ENCODE results near the gene PNMA6E.
"Not testable (repeated sequence)": the region's sequence is repeated elsewhere in the genome, so short reads cannot be mapped to it uniquely, and the experiment has no call there.

Gene PNMA6E

DNA sequence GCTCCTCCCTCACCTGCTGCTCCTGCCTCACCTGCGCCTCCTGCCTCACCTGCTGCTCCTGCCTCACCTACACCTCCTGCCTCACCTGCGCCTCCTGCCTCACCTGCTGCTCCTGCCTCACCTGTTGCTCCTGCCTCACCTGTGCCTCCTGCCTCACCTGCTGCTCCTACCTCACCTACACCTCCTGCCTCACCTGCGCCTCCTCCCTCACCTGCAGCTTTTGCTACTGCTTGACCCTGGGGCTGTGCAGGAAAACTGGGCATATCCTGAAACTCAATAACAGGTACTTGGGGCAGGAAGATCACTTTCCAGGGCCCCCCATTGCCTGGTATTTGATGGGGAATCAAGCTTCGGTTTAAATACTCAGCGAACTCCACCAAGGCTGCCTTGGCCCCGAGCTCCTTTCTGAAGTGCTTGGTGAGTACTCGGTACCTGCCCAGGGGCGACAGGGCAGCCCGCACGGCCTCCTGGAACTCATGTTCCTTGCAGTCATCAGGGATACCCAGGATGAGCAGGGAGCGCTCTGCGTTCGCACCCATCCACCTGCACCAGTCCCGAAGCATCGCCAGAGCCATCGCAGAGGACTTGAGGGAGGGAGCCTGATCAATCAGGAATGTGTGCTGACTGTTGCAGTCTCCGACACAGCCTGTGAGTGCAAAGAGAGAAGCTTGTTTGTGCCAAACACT is 2.7 kb downstream of the PNMA6E start:
- no peak overlapping the region for H3K27ac ChIP-seq
- TF ChIP-seq, protein P1, sequence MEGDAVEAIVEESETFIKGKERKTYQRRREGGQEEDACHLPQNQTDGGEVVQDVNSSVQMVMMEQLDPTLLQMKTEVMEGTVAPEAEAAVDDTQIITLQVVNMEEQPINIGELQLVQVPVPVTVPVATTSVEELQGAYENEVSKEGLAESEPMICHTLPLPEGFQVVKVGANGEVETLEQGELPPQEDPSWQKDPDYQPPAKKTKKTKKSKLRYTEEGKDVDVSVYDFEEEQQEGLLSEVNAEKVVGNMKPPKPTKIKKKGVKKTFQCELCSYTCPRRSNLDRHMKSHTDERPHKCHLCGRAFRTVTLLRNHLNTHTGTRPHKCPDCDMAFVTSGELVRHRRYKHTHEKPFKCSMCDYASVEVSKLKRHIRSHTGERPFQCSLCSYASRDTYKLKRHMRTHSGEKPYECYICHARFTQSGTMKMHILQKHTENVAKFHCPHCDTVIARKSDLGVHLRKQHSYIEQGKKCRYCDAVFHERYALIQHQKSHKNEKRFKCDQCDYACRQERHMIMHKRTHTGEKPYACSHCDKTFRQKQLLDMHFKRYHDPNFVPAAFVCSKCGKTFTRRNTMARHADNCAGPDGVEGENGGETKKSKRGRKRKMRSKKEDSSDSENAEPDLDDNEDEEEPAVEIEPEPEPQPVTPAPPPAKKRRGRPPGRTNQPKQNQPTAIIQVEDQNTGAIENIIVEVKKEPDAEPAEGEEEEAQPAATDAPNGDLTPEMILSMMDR (IDR thresholded peaks at IDR 0.05), result no peak
- TF ChIP-seq ZFX (IDR thresholded peaks at IDR 0.05; ENCODE audit: borderline replicate concordance), result no peak

DNA sequence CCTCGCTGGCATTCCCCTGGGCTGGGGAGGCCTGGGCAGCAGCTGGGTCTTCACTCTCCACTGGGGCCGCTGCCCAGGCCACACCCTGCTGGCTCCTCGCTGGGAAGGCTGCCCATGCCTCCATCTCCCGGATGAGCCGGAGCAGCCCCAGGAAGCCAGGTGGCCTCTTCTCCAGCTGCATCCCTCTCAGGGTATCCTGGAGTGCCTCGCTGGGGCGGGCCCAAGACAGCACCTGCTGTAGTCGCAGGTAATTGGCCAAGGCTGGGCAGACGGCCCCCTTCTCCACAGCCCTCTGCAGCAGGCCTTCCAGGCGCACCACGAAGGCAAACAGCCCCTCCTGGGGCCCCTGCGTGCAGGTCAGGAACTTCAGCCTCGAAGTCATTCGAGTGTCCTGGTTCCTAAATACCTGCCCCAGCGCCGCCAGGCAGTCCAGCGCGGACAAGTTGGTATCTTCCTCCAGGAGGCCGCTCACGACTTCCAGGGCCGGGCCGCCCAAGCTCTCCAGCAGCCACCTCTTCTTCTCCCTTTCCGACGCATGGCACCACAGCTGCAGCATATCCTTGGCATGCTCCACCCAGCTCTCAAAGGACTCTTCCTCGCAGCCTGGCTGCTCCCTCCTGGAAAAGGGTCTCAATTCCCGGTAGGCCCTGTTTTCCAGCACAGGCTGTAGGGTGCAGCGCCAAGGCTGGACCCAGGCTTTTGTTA is 3.7 kb downstream of the PNMA6E start:
- H3K27ac ChIP-seq, result no peak overlapping the region
- TF ChIP-seq ZFX (IDR thresholded peaks at IDR 0.05; ENCODE audit: borderline replicate concordance), result no peak
- TF ChIP-seq, protein P1 (IDR thresholded peaks at IDR 0.05), result no peak

DNA sequence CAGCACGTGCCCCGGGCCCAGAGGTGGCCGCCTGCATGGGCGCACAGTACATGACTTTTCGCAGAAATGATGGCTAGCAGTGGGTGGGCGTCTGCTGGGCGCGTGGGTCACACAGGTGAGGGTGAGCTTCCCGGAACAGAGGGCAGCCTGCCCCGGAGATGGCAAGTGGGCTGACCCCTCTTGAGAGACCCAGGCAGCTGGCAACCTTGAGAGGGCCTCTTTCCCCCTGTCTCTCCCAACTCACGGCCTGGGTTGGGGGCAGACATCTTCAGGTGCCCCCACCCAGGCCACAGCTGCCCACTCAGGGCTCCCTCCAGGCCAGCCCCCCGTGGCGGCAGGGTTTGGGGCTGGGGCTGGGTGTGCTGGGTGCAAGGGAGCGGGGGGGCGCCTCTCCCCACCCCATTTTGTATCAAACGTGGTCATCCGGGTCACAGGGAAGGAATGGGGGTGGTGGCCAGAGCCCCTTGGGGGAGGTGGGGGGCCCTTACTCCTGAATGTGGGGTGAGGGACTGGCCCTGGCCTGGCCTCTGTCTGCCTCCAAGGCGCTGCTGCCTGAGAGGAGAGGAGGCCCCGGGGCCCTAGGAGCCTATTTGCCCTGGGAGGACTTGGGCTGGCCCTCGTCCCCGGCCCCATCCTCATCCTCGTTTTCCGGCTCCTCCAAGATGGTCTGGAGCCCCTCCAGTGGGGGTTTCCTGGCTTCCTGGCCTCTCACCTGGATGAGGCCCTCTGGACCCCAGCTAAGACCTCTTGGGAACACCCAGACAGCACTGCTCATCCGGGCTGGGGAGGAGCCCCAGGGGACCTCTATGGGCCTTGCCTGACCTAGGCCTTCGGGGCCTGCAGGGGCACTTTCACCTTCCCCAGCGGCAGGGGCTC is 4.6 kb downstream of the PNMA6E start:
- H3K27ac ChIP-seq, result no peak overlapping the region
- TF ChIP-seq, protein P1 (IDR thresholded peaks at IDR 0.05), result no peak
- TF ChIP-seq ZFX (IDR thresholded peaks at IDR 0.05; ENCODE audit: borderline replicate concordance), result no peak

DNA sequence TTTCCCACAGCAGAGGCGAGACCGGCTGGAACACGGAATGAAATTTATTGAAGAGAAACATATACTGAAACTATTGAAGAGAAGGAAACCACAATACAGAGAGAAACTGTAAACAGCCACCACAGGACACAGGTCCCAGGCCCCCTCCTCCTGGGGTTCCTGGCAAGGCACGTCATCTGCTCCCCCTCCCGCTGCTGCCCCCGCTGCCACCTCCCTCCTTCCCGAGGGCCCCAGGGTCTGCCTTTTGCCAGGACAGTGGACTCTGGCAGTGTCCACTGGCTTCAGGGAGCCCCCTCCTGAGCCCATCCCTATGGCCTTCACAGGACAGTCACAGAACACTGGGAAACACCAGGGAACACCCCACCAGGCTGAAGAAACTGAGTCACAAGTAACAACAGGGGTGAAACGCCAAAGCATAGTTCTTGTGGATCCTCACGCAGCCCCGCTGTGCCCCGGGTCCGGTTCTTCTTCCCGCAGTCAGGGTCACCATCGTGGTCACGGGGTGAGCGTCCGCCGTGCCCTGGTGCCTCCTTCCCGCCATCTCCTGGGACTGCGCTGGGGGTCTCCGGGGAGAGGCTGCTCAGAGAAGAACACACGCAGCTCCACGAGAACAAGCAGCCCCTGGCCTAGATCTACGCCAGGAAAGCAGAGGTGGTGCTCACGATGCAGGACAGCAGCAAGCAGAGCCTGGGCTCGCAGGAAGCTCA is 5.4 kb downstream of the PNMA6E start:
- TF ChIP-seq ZFX (IDR thresholded peaks at IDR 0.05; ENCODE audit: borderline replicate concordance), result no peak
- TF ChIP-seq, protein P1 (IDR thresholded peaks at IDR 0.05), result no peak
- no peak overlapping the region for H3K27ac ChIP-seq

DNA sequence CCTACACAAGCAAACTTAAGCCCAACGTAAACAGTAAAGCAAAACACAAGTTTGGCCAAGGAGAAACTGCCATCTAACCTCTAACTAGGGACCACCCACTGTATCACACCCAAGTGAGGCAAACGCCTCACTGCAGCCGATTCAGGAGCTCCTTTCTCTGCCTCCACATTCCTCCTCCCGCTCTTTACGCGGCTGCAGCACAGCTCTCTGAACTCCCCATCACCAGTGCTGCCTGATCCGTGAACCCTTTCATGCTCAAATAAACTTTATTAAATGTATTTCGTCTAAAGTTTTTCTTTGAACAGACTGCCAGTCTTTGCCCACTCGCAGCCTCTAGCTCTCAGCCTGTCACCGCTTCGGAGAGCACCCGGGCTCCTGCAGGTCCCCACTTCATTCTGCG is 6.5 kb downstream of the PNMA6E start:
- H3K27ac ChIP-seq, result no peak overlapping the region
- TF ChIP-seq, protein P1 (IDR thresholded peaks at IDR 0.05), result no peak
- TF ChIP-seq ZFX (IDR thresholded peaks at IDR 0.05; ENCODE audit: borderline replicate concordance), result no peak

DNA sequence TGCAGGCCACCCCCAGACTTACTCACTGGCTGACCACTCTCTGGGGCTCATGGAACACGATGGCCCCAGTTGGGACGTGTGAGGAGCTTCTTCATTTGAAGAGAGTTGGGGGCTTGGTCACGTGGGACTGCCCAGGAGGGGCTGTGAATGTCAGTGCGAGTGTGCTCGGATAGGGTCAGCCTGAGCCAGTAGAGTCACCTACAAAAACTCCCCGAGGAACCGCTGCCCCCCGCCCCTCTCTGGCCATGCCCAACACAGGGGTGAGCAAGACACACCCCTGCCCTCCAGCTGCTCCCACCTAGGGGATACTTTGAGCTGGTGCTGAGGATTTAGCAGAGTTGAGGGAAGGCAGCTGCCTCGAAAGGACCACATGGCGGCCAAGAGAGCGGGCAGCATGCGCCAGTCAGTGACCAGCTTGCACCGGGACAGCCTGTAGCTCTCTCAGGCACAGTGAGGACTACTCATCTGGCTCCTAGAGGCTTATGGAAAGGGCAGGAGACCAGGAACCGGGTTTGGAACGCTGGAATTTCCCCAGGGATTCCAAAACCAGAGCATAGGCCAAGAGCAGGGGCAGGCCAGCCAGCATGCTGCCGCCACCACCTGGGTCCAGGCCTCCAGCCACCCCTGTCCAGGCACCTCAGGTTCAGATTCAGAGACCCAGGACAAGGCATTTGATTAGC is 8.4 kb downstream of the PNMA6E start:
- no peak overlapping the region for H3K27ac ChIP-seq
- TF ChIP-seq ZFX (IDR thresholded peaks at IDR 0.05; ENCODE audit: borderline replicate concordance), result no peak
- TF ChIP-seq, protein P1 (IDR thresholded peaks at IDR 0.05), result no peak

DNA sequence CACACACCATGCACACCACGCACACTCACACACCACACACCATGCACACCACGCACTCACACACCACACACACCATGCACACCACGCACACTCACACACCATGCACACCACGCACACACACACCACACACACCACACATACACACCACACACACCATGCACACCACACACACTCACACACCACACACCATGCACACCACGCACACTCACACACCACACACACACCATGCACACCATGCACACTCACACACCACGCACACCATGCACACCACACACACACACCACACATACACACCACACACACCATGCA is 11.7 kb downstream of the PNMA6E start:
- not testable (repeated sequence) for H3K27ac ChIP-seq

Measured in 22Rv1 (cell line).